HTR-8/SVneo (cell line): ENCODE measurements around the gene EGR1.

ENCODE experiments used
- DNase-seq: peaks from one replicate; pipeline ENCODE4 v3.0.0; 2011; ENCODE audit warnings: low spot score, mixed read lengths; ENCODE audit not compliant: insufficient read length
- FAIRE-seq: peaks from 2 replicates; lab custom pipeline; 2011; peaks lifted over from hg19 to GRCh38; lab: Jason Lieb, UNC

Gene EGR1

GRCh38 chr5:138450971-138451370, 14.3 kb upstream of the EGR1 start:
- no peak for DNase-seq
- FAIRE-seq, result no peak

- DNase-seq (no peak), FAIRE-seq (no peak)
Measured at GRCh38 chr5:138452720-138453119, 12.6 kb upstream of the EGR1 start.

GRCh38 chr5:138453590-138453989, 11.7 kb upstream of the EGR1 start:
- no peak for FAIRE-seq
- DNase-seq, result no peak

DNA sequence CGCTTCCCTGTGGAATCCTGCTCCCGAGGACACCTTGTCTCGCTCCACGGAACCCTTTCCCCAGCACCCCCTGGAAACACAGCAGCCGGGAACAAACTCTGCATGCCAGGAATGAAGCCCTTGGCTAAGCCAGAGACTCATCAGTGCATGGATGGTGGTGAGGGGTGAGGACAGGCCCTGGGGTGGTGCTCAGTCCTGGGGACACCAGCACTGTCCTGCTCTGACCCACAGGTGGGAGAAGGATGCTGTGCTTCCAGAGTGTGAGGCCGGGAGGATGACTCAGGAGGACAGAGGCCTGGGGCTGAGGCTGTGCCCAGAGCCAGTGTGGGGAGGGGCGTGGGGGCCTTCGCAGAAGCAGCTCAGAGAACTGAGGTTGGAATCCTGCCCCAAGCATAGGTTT, 11.2 kb upstream of the EGR1 start:
- DNase-seq, result no peak
- FAIRE-seq, result no peak

DNA sequence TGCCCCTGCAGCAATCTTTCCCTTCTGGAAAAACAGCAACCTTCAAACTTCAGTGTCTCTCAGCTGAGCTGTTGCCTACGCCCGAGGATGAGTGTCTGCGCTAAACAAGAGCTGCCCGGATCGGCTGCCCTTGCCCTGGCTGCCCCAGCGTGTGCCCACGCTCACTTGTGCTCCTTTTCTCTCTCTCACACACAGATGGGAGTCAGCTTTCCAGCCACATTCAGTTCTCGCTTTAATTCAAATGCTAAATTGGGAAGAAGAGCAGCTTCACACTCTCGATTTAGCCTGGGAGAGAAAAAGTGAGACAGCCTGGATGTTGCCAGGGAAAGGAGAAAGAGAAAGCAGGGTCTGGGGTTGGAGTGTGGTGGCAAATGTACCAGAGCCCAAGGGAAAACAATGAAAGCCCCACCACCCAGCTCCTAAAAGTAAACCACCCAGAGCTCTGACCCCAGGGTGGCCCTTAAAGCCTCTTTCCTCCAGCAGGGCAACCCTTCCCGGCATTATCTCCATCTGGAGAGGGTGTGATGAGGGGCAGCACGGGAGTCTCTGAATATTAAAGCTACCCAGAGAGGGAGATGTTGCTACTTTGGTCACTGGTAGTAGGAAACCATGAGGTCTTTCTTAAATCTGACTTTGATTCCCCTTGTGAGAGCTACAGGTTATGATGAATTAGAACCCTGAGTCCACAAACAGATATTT, 9.9 kb upstream of the EGR1 start:
- DNase-seq, result no peak
- FAIRE-seq, result no peak

- DNase-seq, result no peak
- FAIRE-seq, result no peak
Measured at GRCh38 chr5:138457531-138458275, 7.6 kb upstream of the EGR1 start.

GRCh38 chr5:138458384-138458783, 6.9 kb upstream of the EGR1 start:
- FAIRE-seq, result no peak
- DNase-seq, result no peak

DNA sequence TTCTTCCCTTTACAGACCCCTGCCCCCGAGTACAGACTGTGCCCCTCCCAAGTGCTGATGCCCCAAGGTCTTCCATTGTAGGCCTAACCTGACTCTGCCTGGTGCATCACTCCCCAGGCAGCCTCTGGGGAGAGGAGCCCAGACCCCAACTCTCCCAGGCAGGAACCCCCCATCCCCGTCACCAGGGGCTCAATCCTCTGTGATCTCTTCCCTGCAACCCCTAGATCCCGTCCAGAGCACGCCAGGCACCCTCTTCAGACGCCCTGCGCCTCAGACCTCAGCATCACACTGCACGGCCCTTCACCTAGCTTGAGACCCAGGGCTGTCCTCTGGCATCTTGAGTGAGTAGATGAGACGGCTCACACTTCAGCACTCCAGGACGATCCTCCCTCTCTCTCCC, 6.4 kb upstream of the EGR1 start:
- no peak for FAIRE-seq
- DNase-seq, result no peak

DNA sequence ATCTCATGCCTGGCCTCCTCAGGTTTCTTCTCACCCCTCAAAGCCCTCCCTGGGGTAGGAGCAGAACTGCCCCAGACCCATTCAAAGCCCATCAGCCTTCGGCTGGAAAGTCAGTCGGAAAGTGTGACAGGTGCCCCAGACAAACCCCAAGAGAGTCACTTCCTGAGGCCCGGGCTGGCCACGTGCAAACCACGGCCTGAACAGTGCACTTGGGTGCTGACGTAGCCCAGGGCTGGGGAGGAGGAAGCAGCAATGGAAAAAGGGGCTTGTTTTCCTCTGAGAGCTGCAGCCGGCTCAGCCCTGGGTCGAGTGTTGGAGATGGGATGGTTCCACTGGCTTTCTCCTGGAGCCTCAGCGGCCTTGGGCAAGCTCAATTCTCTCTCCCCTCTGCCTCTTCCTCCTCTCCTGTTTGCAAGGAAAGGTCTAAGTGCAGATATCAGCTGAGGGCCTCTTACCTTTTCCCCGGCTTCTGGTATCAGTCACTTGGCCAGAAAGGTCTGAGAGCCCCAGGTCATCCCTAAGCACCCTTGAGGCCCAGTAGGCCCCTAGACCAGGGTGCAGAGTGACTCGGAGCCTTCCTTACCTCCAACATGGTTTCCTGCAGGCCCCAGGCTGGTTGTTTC, 5.9 kb upstream of the EGR1 start:
- FAIRE-seq (no peak), DNase-seq (no peak)

- no peak for FAIRE-seq
- no peak for DNase-seq
Measured at GRCh38 chr5:138460032-138460693, 5.1 kb upstream of the EGR1 start.

- no peak for DNase-seq
- no peak for FAIRE-seq
Measured at GRCh38 chr5:138461343-138462125, 3.7 kb upstream of the EGR1 start.

- no peak for FAIRE-seq
- DNase-seq, result no peak
Measured at GRCh38 chr5:138463419-138464007, 1.8 kb upstream of the EGR1 start.

DNA sequence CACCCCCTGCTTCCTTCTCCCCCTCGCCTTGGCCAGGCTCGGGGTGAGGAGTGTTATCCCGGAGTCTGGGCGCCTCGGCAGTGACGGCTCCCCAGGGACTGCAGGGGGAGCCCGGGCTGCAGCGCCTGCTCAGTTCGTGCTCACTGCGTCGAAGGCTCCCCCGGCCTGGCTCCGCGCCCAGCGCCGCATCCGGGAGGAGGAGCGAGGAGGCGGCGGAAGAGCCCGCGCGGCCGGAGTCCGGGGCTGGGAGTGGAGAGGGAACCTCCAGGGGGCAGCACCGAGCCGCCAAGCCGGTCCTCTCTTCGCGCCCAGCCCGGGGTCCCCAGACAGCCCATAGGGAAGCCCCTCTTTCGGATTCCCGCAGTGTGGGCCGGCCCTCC, 1.3 kb upstream of the EGR1 start:
- FAIRE-seq (peak; percentile 81), DNase-seq (peak; percentile 93)

- DNase-seq (peak; percentile 82), FAIRE-seq (peak; percentile 77)
Measured at GRCh38 chr5:138464388-138465260, 655 bp upstream of the EGR1 start.

DNA sequence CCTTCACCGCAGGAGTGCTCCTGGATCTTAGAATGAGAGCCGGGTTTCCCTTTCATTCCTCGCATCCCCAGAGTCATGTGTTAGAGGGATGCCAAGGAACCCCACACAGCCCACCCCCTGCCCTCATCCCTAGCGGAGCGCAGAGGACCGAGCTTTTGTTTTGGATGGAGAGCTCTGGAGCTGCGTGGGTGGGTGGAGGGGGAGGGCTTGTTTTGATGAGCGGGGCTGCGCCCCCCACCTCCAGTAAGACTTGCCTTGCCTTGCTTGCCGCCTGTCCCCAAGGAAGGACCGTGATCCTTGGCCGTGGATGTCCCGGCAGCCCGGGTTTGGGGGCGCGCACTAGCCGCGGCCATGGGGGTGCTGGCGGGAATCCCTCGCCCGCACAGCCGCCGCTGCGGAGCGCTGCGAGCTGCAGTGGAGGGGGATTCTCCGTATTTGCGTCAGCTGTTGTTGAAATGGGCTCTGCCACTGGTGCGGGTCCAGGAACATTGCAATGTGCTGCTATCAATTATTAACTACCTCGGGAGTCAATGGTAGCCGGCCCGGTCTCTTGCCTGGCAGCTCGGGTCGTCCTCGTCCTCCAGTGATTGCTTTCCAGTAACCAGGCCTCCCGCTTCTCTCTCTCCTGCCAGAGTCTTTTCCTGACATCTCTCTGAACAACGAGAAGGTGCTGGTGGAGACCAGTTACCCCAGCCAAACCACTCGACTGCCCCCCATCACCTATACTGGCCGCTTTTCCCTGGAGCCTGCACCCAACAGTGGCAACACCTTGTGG, 1.0 kb downstream of the EGR1 start:
- DNase-seq (no peak), FAIRE-seq (no peak)

DNA sequence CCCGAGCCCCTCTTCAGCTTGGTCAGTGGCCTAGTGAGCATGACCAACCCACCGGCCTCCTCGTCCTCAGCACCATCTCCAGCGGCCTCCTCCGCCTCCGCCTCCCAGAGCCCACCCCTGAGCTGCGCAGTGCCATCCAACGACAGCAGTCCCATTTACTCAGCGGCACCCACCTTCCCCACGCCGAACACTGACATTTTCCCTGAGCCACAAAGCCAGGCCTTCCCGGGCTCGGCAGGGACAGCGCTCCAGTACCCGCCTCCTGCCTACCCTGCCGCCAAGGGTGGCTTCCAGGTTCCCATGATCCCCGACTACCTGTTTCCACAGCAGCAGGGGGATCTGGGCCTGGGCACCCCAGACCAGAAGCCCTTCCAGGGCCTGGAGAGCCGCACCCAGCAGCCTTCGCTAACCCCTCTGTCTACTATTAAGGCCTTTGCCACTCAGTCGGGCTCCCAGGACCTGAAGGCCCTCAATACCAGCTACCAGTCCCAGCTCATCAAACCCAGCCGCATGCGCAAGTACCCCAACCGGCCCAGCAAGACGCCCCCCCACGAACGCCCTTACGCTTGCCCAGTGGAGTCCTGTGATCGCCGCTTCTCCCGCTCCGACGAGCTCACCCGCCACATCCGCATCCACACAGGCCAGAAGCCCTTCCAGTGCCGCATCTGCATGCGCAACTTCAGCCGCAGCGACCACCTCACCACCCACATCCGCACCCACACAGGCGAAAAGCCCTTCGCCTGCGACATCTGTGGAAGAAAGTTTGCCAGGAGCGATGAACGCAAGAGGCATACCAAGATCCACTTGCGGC, 1.8 kb downstream of the EGR1 start:
- FAIRE-seq (no peak), DNase-seq (no peak)

GRCh38 chr5:138467711-138468132, 2.4 kb downstream of the EGR1 start:
- no peak for FAIRE-seq
- no peak for DNase-seq
